Memory B cell (primary cell): Measurements from ENCODE around the gene HOTAIR.

Experiments used
- ATAC-seq: fragments of 150-1000 bp; cut with Tn5 transposase; 2 replicates; pipeline ENCODE4 v1.10.0; 2021; ENCODE audit warnings: low read depth, mild to moderate bottlenecking, moderate library complexity
- DNase-seq, 2 donors: peaks; one replicate each; pipeline ENCODE4 v3.0.0; 2022; ENCODE audit warnings: low spot score in 2 of 2
- H3K27ac Mint-ChIP-seq: one replicate; pipeline ENCODE4 v1.8.0; 2022; ENCODE audit warnings: mild to moderate bottlenecking, moderate library complexity, mixed read lengths
- H3K27me3 Mint-ChIP-seq: one replicate; pipeline ENCODE4 v1.8.0; 2022; ENCODE audit warnings: mixed read lengths
- H3K36me3 Mint-ChIP-seq: one replicate; pipeline ENCODE4 v1.8.0; 2022; ENCODE audit warnings: mild to moderate bottlenecking, mixed read lengths
- H3K4me1 Mint-ChIP-seq: one replicate; pipeline ENCODE4 v1.8.0; 2022; ENCODE audit warnings: mixed read lengths
- H3K4me3 Mint-ChIP-seq: one replicate; pipeline ENCODE4 v1.8.0; 2022; ENCODE audit warnings: mild to moderate bottlenecking, moderate library complexity, mixed read lengths
- H3K9me3 Mint-ChIP-seq: one replicate; pipeline ENCODE4 v1.8.0; 2022; ENCODE audit warnings: mixed read lengths

The HOTAIR gene

DNA sequence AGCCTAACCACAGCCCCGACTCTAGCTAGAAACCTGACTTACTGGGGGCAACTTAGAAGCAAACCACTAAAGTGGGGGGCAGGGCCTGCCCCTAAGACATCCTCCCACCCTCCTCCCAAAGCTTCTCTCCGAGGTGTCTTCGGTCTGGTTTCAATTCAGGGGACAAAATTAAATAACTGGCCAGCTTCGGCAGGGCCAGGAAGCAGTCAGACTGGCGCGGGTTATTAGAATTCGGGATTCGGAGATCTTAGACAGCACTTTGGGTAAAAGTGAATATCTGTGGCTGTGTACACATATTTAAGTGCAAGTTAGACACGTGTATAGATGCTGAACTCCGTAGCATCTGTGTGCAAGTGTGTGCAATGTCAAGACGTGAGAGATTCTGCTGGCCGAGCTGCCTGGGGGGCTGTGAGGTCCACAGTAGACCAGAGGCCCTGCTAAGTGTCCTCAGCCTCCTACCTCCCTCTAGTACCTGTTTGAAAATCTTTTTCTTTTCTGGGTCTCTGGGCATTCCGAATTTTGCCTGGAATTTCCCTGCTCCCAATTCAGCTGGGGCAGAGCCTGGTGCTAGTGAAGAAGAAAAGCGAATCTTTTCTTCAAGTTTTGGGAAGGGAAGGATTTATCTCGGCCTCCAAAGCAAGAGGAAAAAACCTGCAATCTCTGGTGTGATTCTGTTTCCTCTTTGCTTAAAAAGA, 6.2 kb upstream of the HOTAIR start:
- Mint-ChIP-seq H3K4me3 (no peak overlapping the region), H3K36me3 (no peaks in the 10 kb centered on the region), H3K9me3 (no peaks in the 10 kb centered on the region), H3K4me1 (peaks cover 5% of the 10 kb centered on the region), H3K27ac (no peak overlapping the region), H3K27me3 (peaks cover 44% of the 10 kb centered on the region)
- ATAC-seq (no peak), DNase-seq (no peak)

DNA sequence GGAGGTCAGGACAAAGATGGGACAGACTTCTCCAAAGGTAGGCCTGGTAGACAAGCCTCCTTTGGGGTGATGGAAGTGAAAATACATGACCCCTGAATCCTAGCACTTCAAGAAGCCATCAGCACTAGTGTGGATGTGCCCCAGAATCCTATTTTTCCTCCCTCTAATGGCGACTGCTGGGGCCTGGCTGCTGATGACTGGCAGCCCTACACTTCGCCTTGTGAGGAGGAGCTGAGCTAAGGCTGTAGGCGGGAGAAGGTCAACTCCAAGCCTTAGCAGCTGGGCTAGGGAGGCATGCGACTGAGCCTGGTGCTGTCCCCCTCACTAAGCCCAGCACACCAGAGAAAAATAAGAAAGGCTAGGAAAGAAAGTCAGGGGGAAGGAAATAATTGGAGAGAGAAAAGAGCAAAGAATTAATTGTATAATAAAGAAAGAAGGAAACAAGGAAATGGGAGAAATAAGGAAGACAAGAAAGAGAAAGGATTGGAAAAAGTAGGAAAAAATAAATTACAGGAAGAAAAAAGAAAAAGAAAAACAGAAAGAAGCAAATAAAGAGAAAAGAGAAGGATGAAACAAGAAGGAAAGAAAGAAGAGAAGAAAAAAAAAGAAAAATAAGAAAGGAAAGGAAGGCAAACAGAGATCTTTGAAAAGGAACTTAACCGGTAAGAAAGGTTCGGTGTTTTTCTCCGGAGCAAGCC, 5.5 kb upstream of the HOTAIR start:
- no peak for ATAC-seq
- H3K27me3 Mint-ChIP-seq: peaks cover 47% of the 10 kb centered on the region

DNA sequence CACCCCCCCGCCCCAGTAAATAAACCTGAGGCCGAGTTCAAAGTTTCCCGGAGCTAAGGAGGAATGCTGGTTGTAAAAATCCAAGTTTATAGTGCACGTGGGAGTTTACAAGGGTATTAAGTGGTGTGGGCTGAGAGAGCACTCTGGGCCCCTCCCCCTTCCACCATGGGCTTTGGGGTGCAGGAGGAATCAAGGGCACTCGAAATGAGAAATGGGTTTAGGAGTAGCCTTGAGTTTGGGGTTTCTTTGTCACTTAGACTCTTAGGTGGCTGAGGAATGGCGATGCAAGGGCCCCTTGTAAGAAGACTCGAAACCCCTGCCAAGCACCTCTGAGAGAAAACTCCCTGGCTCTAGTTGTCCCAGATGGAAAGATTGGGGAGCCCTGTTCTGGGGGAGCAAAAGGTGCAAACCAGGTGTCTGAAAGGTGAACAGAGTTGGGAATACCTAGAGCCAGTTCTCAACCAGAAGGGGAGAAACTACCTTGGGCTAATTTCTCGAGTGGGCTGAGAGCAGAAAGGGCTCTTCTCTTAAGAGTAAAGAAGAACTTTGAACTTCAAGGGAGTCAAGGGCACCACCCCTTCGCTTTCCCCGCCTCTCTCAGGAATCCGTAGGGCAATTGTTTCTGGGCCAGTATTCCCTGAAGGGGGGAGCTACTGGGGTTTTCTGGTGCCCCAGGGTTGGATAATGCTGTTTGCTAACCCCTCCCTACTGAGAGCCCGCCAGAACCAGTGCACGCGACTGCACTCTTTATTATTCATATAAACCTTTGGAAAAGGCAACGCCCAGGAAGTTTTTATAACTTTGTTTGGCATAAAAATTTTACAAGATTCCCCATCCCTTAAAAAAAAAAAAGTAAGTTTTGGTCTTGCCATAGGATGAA, 4.0 kb upstream of the HOTAIR start:
- no peak for DNase-seq
- H3K27me3 Mint-ChIP-seq: peaks cover 47% of the 10 kb centered on the region
- peaks cover 2% of the 10 kb centered on the region for H3K9me3 Mint-ChIP-seq
- peaks cover 2% of the 10 kb centered on the region for H3K36me3 Mint-ChIP-seq
- H3K27ac Mint-ChIP-seq: no peak overlapping the region
- H3K4me1 Mint-ChIP-seq: peaks cover 5% of the 10 kb centered on the region
- ATAC-seq: no peak
- H3K4me3 Mint-ChIP-seq: no peak overlapping the region

More for the DNA sequence above, 5.5 kb upstream of the HOTAIR start:
- no peak overlapping the region for H3K4me3 Mint-ChIP-seq
- H3K4me1 Mint-ChIP-seq: peaks cover 7% of the 10 kb centered on the region
- H3K9me3 Mint-ChIP-seq: peaks cover 2% of the 10 kb centered on the region
- peaks cover 2% of the 10 kb centered on the region for H3K36me3 Mint-ChIP-seq
- no peak overlapping the region for H3K27ac Mint-ChIP-seq
- DNase-seq: no peak

DNA sequence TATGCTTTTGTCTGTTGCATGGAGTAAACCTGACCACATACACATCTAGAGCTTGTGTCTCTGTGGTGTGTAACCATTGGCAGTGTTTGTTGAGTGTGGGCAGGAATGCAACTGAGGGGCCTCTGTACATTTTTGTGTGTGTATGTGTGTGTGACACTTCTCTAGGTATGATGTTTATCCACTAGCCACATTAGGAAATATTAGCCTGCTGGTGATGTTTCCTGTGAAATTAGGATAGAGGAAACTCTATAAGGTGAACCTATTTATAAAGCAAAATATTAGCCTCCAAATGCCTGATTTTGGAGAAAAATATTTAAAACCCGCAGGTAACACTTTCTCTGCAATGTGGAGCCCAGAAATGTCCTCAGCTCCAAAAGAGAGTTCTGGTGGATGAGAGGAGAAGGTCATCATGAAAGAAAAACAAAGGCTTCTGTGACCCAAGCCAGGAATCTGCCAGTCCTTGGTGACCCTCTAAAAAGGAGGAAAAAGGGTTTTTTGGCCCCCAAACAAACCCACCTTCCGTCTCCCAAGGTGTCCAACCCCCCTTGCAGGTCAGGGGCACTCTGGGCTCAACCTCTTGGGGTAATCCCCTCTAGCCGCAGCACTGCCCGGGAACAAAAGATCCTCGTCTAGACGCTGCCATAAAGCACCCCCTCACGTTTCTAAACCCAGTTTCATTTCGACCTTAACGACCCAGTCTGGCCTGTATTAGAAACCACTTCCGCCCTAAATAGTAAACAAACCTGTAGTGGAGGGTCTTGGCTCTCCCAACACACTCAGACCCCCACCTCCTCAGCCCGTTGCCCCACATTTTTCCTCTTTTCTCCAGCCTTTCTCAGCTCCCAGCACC, 3.1 kb upstream of the HOTAIR start:
- Mint-ChIP-seq H3K27me3 (peaks cover 45% of the 10 kb centered on the region), H3K27ac (no peak overlapping the region), H3K4me1 (peaks cover 5% of the 10 kb centered on the region), H3K36me3 (peaks cover 4% of the 10 kb centered on the region), H3K4me3 (no peak overlapping the region), H3K9me3 (peaks cover 3% of the 10 kb centered on the region)
- ATAC-seq (no peak), DNase-seq (no peak)

DNA sequence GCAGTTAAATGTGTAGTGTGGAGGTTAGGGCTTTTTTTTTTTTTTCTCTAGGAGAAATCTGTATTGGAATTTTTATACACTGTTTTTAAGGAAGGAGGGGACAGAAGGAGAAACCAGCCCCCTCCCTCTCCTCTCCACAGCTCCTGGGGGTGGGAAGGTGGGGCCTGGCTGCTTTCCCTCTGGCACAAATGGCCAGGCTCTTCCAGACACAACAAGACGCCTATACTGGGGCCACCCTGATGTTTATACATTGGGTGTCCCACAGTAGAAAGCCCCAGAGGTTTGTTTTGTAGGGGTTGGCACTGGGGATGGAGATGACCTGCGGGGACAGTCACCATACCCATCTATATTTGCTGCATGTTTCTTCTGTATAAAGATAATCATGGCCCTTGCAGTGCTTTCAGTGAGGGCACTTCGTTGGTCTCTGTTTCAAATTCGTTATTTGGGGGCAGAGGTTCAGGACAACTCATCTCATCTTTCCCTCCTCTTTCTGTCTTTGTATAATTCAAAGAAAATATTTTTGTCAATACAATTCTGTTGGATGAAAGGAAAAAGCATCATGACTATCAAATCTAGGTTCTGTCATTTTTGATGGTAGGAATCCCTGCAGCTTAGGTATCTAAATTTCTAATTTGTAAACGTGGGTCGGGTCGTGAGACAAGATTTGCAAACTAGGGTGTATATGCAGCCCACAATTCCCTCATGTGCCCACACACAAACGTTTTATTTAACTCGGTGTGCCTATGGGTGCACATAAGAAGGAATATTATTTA, 2.3 kb upstream of the HOTAIR start:
- Mint-ChIP-seq H3K27me3 (peaks cover 50% of the 10 kb centered on the region), H3K4me1 (peaks cover 5% of the 10 kb centered on the region), H3K9me3 (peaks cover 4% of the 10 kb centered on the region), H3K36me3 (peaks cover 4% of the 10 kb centered on the region), H3K4me3 (no peak overlapping the region), H3K27ac (peak overlapping the region; percentile 28)
- DNase-seq (no peak), ATAC-seq (no peak)

DNA sequence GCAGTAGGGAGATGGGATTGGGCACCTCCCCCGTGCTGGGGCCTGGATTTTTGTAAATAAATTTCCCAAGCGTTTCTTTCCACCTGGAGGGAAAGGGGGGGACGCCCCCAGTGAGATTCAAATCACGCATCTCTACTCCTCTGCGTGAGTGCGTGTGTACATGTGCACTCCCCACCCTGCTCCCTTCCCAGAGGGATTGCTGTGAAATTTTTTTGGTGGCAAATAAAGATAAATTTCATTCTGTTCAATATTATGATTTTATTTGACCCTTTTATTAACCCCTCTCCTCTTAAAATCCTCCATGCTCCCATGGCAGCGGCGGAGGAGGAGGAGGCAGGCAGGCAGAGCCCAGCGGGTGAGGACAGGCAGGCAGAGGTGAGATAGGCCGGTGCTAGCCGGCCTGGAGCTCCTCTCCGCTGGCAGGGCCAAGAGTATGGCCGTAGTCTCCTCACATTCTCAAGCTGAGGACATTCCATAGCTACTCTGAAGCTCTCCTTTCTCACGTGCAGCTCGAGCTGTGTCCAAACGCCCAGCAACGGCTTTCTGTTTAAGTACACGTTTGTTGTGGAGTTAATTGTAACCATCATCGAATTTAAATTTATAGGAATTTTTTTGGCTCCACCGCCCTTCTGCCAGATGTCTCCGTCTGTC, 1.5 kb upstream of the HOTAIR start:
- H3K36me3 Mint-ChIP-seq: peaks cover 4% of the 10 kb centered on the region
- peaks cover 5% of the 10 kb centered on the region for H3K4me1 Mint-ChIP-seq
- H3K4me3 Mint-ChIP-seq: no peak overlapping the region
- ATAC-seq (no peak), DNase-seq (no peak)
- H3K9me3 Mint-ChIP-seq: peaks cover 4% of the 10 kb centered on the region
- peaks cover 52% of the 10 kb centered on the region for H3K27me3 Mint-ChIP-seq
- H3K27ac Mint-ChIP-seq: peak overlapping the region; percentile 81

DNA sequence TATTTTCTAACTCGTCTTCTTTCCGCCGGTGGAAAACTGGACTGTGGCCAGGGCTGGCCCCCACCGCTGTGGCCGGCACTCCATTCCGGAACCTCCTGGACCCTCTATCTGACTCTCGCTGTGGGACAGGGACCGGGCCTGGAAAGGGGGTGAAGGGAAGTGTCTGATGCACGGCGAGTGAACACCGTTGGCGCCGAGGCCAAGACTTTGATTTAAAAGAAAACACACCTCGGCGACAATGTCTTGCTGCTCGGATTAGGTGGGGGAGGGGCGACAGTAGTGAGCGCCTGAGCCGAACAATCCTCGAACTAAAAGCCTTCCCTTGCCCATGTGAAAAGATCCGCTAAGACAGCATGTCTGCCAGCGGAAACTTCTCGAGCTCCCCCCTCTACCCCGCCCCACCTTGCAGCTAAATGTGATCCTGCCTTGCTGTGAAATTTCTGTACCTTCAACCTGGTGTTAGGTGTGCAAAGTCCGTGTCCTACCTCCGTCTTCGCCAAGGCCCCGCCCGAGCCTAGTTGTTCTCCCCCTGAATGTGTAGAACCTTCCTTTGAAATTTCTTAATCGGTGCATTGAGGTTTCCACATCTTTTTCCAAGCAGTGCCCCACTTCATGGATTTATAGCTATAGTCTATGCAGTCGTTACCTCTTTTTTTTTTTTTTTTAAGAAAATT, 862 bp upstream of the HOTAIR start:
- no peak for ATAC-seq
- Mint-ChIP-seq H3K36me3 (peaks cover 4% of the 10 kb centered on the region), H3K4me1 (peaks cover 5% of the 10 kb centered on the region), H3K27ac (peak overlapping the region; percentile 81), H3K27me3 (peaks cover 55% of the 10 kb centered on the region), H3K9me3 (peaks cover 4% of the 10 kb centered on the region), H3K4me3 (no peak overlapping the region)
- no peak for DNase-seq

DNA sequence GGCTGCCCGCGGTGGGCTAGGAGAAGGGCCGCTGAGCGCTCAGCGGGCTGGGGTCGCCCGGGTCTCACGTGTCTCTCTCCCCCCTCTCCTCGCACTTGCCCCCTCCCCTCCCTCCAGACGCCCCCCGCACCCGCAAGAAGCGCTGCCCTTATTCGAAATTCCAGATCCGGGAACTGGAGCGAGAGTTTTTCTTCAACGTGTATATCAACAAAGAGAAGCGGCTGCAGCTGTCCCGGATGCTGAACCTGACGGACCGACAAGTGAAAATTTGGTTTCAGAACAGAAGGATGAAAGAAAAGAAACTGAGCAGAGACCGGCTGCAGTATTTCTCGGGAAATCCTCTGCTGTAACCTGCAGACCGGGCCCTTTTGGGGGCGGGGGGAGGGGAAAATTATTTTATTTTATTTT, 314 bp upstream of the HOTAIR start:
- Mint-ChIP-seq H3K27ac (peak overlapping the region; percentile 81), H3K36me3 (peaks cover 4% of the 10 kb centered on the region), H3K4me3 (no peak overlapping the region), H3K9me3 (peaks cover 4% of the 10 kb centered on the region), H3K27me3 (peaks cover 51% of the 10 kb centered on the region), H3K4me1 (peaks cover 2% of the 10 kb centered on the region)
- no peak for ATAC-seq
- no peak for DNase-seq

DNA sequence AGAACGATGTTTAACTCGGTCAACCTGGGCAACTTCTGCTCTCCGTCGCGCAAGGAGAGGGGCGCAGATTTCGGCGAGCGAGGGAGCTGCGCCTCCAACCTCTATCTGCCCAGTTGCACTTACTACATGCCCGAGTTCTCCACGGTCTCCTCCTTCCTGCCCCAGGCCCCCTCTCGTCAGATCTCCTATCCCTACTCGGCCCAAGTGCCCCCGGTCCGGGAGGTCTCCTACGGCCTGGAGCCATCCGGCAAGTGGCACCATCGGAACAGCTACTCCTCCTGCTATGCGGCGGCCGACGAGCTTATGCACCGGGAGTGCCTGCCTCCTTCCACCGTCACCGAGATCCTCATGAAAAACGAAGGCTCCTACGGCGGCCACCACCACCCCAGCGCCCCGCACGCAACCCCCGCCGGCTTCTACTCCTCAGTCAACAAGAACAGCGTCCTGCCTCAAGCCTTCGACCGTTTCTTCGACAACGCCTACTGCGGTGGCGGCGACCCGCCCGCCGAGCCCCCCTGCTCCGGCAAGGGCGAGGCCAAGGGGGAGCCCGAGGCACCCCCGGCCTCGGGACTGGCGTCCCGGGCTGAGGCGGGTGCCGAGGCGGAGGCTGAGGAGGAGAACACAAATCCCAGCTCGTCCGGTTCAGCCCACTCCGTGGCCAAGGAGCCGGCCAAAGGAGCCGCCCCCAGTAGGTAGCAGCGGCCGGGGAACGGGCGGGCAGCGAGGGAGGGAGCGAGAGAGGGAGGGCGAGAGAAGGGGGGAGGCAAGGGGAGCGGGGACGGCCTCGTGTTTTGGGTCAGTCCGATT, 1.3 kb downstream of the HOTAIR start:
- H3K27me3 Mint-ChIP-seq: peaks cover 46% of the 10 kb centered on the region
- H3K36me3 Mint-ChIP-seq: peaks cover 4% of the 10 kb centered on the region
- no peak overlapping the region for H3K4me3 Mint-ChIP-seq
- no peak for ATAC-seq
- peaks cover 2% of the 10 kb centered on the region for H3K4me1 Mint-ChIP-seq
- H3K9me3 Mint-ChIP-seq: peaks cover 4% of the 10 kb centered on the region
- peak overlapping the region; percentile 15 for H3K27ac Mint-ChIP-seq
- no peak for DNase-seq

DNA sequence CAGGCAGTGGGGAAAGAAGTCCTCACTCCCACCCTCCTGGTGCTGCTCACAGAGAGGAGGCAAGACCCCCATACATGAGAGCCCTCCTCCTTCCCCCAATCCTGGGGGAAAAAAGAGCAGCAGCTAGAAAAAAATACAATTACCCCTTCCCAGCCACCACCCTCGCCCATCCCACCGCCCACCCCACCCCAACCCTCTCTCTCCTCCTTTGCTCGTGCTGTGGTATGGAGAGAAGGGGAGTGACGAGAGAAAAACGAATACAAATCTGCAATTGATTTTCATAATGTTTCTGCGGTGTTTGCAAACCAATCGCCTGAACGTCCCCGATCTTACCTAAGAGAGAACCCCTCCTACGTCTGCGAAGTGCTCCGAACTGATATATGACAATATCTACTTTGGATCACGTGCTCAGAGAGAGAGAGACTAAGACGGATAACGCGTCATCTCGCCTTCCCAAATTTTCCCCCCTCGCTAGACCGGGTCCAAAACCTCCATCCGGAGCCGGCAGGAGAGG, 2.0 kb downstream of the HOTAIR start, which contains the start of gene HOXC11:
Gene HOXC11 (plus strand): TSS at position 405 of the 514 bp plus-strand sequence. CDS start 116 bp downstream, outside the sequence.
- H3K36me3 Mint-ChIP-seq: peaks cover 4% of the 10 kb centered on the region
- peaks cover 2% of the 10 kb centered on the region for H3K4me1 Mint-ChIP-seq
- H3K27me3 Mint-ChIP-seq: peaks cover 48% of the 10 kb centered on the region
- H3K27ac Mint-ChIP-seq: peak within 1 kb of the TSS; percentile 15
- ATAC-seq (no peak), DNase-seq (no peak)
- peaks cover 4% of the 10 kb centered on the region for H3K9me3 Mint-ChIP-seq
- H3K4me3 Mint-ChIP-seq: no peak within 1 kb of the TSS

DNA sequence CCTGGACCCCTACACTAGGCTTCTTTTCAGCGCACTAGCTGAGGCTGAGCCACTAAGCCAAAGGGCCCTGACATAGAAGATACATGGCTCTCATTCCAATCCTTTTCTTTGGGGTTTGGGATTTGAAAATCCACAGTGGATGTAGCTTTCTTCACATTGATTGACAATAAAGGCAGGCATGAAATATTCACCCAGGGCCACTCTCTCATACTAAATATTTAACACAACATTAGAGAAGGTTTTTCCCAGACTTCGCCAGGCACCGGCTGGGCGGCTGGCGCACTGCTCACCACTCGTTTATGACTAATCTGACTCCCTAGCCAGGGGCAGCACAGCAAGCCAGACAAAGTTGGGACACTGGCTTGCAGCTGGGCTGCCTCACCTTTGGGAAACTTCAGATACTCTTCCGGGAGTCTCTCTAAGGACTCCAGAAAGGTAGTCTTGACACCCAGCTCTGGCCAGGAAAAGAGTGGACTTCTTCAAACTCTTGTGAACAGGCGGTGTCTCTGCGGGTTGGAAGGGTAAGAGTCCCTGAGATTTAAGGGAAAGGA, 2.5 kb downstream of the HOTAIR start:
- Mint-ChIP-seq H3K4me1 (peaks cover 2% of the 10 kb centered on the region), H3K9me3 (peaks cover 4% of the 10 kb centered on the region), H3K27ac (no peak overlapping the region), H3K36me3 (peaks cover 4% of the 10 kb centered on the region), H3K4me3 (no peak overlapping the region), H3K27me3 (peaks cover 51% of the 10 kb centered on the region)
- DNase-seq (no peak), ATAC-seq (no peak)
